Epithelial cell of proximal tubule (primary cell): ENCODE data around the gene GOLGA1. TPM values are rescaled to one million over a fixed set of nuclear protein-coding genes. Genes with fewer than 3 reads are reported as not detected.

Source experiments
- DNase-seq: peaks from one replicate; pipeline ENCODE4 v3.0.0-alpha.2; 2011; ENCODE audit warnings: low read depth
- H3K4me3 ChIP-seq: 2 replicates; pipeline ENCODE4 v1.5.1; 2011; ENCODE audit warnings: low read depth, mild to moderate bottlenecking, low read length
- CTCF ChIP-seq: conservative IDR thresholded peaks from 2 replicates; pipeline ENCODE4 v1.5.1; 2012; ENCODE audit warnings: low read depth, mild to moderate bottlenecking, low read length
- total RNA-seq: library from RNA; depleted of rRNA; stranded (reverse); fragments of >200 nt; gene quantifications from 2 replicates; pipeline ENCODE4 v1.2.3, GENCODE V29; 2015

GOLGA1 gene
- total RNA-seq, 1 donor from 2014 or later, result 26.0 TPM

- DNase-seq, result no peak
- TF ChIP-seq CTCF, result no peak
- no peak overlapping the region for H3K4me3 ChIP-seq
Observed at GRCh38 chr9:124877021-124877782, 63.7 kb downstream of the GOLGA1 start.

DNA sequence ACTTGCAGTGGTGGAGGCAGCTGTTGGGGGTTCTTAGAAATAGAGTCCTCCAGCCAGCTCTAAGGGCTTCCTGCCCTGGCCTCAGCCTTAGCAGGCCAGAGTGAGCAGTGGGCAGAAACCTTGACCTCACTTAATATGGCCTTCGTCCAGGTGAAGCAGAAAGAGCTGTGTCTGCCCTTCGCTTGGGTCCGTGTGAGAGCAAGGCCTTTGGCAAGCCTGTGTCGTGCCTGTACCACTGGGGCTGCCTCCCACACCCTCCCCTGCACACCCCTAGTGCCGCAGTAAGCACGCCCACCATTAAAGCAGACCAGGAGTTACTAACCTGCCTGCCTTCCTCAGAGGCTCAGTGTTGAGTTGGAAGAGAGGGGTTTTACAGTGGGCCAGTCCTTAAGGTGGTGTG lies 65.4 kb downstream of the GOLGA1 start:
- no peak for TF ChIP-seq CTCF
- no peak overlapping the region for H3K4me3 ChIP-seq
- DNase-seq, result no peak

- no peak for DNase-seq
- H3K4me3 ChIP-seq, result no peak overlapping the region
- TF ChIP-seq CTCF, result no peak
Observed at GRCh38 chr9:124873664-124874063, 67.2 kb downstream of the GOLGA1 start.

GRCh38 chr9:124871156-124871561 lies 69.7 kb downstream of the GOLGA1 start:
- TF ChIP-seq CTCF, result no peak
- H3K4me3 ChIP-seq, result peak overlapping the region; percentile 92
- no peak for DNase-seq

- peak overlapping the region; percentile 92 for H3K4me3 ChIP-seq
- DNase-seq, result no peak
- no peak for TF ChIP-seq CTCF
Observed at GRCh38 chr9:124870723-124871122, 70.2 kb downstream of the GOLGA1 start.

- TF ChIP-seq CTCF, result no peak
- H3K4me3 ChIP-seq, result peak overlapping the region; percentile 92
- no peak for DNase-seq
Observed at GRCh38 chr9:124869986-124870560, 70.8 kb downstream of the GOLGA1 start.
